HCT116 (cell line): ENCODE data around the gene GNG7. TPM values are rescaled to one million over a fixed set of nuclear protein-coding genes. Genes with fewer than 3 reads are reported as not detected.
A peak's percentile ranks its signal among the peaks of the same experiment; 100 is the strongest.
"Not testable (repeated sequence)": the region's sequence is repeated elsewhere in the genome, so short reads cannot be mapped to it uniquely, and the experiment has no call there.

Experiments
- ATAC-seq: fragments of 200-7000 bp; cut with Tn5 transposase; 2 replicates; pipeline ENCODE4 v1.9.1; 2020; ENCODE audit warnings: mild to moderate bottlenecking, moderate library complexity
- BruUV-seq: library from RNA; stranded (reverse); fragments of 400-500 nt; replicated peaks from 2 replicates; lab custom pipeline; 2021; lab: Mats Ljungman, UMichigan
- CTCF ChIA-PET: fragments of 300-600 bp; sonication (Branson Sonifier 250); formaldehyde crosslinking; loops from one replicate; lab custom pipeline; 2021; ENCODE audit warnings: antibody characterized with exemption; lab: Charles Lee
- POLR2A ChIA-PET: fragments of 300-600, 350-600 bp; sonication (Branson Sonifier 250); formaldehyde crosslinking; loops from one replicate; lab custom pipeline; 2021; ENCODE audit warnings: antibody characterized with exemption; lab: Charles Lee
- RAD21 ChIA-PET, 2 experiments: fragments of 300-600 bp; sonication (Branson Sonifier 250); formaldehyde crosslinking; loops; one replicate each; lab custom pipeline; 2023; ENCODE audit warnings: low total read pairs in 2 of 2; ENCODE audit not compliant: uncharacterized antibody in 2 of 2, unreplicated experiment in 2 of 2, low non-redundant PET in 1 of 2; lab: Charles Lee
- DNase-seq: peaks from one replicate; pipeline ENCODE4 v3.0.0-alpha.2; 2010; ENCODE audit warnings: low read depth, low spot score
- H2AFZ ChIP-seq: fragments of 200-600 bp; shearing (Covaris generic), sonication (generic); 2 replicates; pipeline ENCODE4 v1.6.1; 2017; ENCODE audit warnings: low read depth, mixed run types, mixed read lengths, antibody characterized with exemption, low read length; ENCODE audit not compliant: poor library complexity, severe bottlenecking
- H3K27ac ChIP-seq: 2 replicates; pipeline ENCODE4 v1.5.1; 2012; ENCODE audit warnings: low read depth, low read length
- H3K27me3 ChIP-seq: fragments of 200-600 bp; sonication (generic); 2 replicates; pipeline ENCODE4 v1.6.1; 2016; ENCODE audit warnings: mixed run types, low read length, mixed read lengths; ENCODE audit not compliant: insufficient read depth
- H3K36me3 ChIP-seq, 2 experiments: fragments of 200-500 bp in 1 of 2; fragments of 200-600 bp in 1 of 2; sonication (Bioruptor generic) in 1 of 2; sonication (generic) in 1 of 2; 2 replicates each; pipeline versions ENCODE4 v1.5.1 to v1.6.1; 2014 to 2016; ENCODE audit warnings: low read length in 2 of 2, inconsistent platforms in 1 of 2, mixed read lengths in 1 of 2, mixed run types in 1 of 2; ENCODE audit not compliant: insufficient read depth in 2 of 2, control insufficient read depth in 1 of 2
- H3K4me1 ChIP-seq, 2 experiments: fragments of 200-600 bp in 1 of 2; sonication (generic) in 1 of 2; 2 replicates each; pipeline versions ENCODE4 v1.5.1 to v1.6.1; 2012 to 2017; ENCODE audit warnings: low read length in 2 of 2, inconsistent platforms in 1 of 2, mild to moderate bottlenecking in 1 of 2, mixed read lengths in 1 of 2, mixed run types in 1 of 2, moderate library complexity in 1 of 2; ENCODE audit not compliant: insufficient read depth in 2 of 2, control insufficient read depth in 1 of 2
- H3K4me2 ChIP-seq: fragments of 200-600 bp; sonication (generic); 2 replicates; pipeline ENCODE4 v1.6.1; 2017; ENCODE audit warnings: mixed run types, low read length, mixed read lengths
- H3K4me3 ChIP-seq, 2 experiments: fragments of 200-600 bp in 1 of 2; sonication (generic) in 1 of 2; replicated peaks in 1 of 2; 2 replicates each; pipeline ENCODE4 v1.5.1; 2011 to 2016; ENCODE audit warnings: low read length in 2 of 2, control low read depth in 1 of 2, low read depth in 1 of 2, mild to moderate bottlenecking in 1 of 2, mixed read lengths in 1 of 2, mixed run types in 1 of 2
- H3K79me2 ChIP-seq: fragments of 200-600 bp; sonication (generic); 2 replicates; pipeline ENCODE4 v1.6.1; 2017; ENCODE audit warnings: mild to moderate bottlenecking, mixed run types, low read length, moderate library complexity, mixed read lengths; ENCODE audit not compliant: insufficient read depth
- H3K9ac ChIP-seq: fragments of 200-600 bp; sonication (generic); 2 replicates; pipeline ENCODE4 v1.6.1; 2016; ENCODE audit warnings: low read length, mixed read lengths
- H3K9me2 ChIP-seq: fragments of 200-600 bp; sonication (generic), shearing (Covaris generic); 2 replicates; pipeline ENCODE4 v1.6.1; 2017; ENCODE audit warnings: mixed run types, mild to moderate bottlenecking, moderate library complexity; ENCODE audit not compliant: insufficient read depth
- H3K9me3 ChIP-seq, 2 experiments: fragments of 200-500 bp in 1 of 2; fragments of 200-600 bp in 1 of 2; sonication (Bioruptor generic) in 1 of 2; sonication (generic) in 1 of 2; 2 replicates each; pipeline ENCODE4 v1.6.1; 2014 to 2017; ENCODE audit warnings: low read length in 2 of 2, mixed read lengths in 2 of 2, inconsistent platforms in 1 of 2, low read depth in 1 of 2, mild to moderate bottlenecking in 1 of 2, mixed run types in 1 of 2, moderate library complexity in 1 of 2; ENCODE audit not compliant: control insufficient read depth in 1 of 2, insufficient read depth in 1 of 2
- H4K20me1 ChIP-seq: fragments of 200-600 bp; sonication (generic), shearing (Covaris generic); 2 replicates; pipeline ENCODE4 v1.6.1; 2017; ENCODE audit warnings: mixed run types, mild to moderate bottlenecking, moderate library complexity; ENCODE audit not compliant: insufficient read depth
- ATF3 ChIP-seq: IDR thresholded peaks from 2 replicates; pipeline ENCODE4 v1.6.1; 2012
- CEBPB ChIP-seq: IDR thresholded peaks from 2 replicates; pipeline ENCODE4 v1.6.1; 2012; ENCODE audit warnings: low read depth
- FOSL1 ChIP-seq: IDR thresholded peaks from 2 replicates; pipeline ENCODE4 v1.6.1; 2012; ENCODE audit warnings: low read depth
- JUND ChIP-seq: IDR thresholded peaks from 2 replicates; pipeline ENCODE4 v1.6.1; 2012
- POLR2A ChIP-seq: IDR thresholded peaks from 2 replicates; pipeline ENCODE4 v1.7.0; 2011; ENCODE audit warnings: borderline replicate concordance; ENCODE audit not compliant: insufficient read depth, insufficient read length; ENCODE audit errors: extremely low read depth
- RAD21 ChIP-seq: IDR thresholded peaks from 2 replicates; pipeline ENCODE4 v1.6.1; 2012; ENCODE audit warnings: low read depth, mild to moderate bottlenecking
- intact Hi-C: fragments of 100-400 bp; cut with micrococcal nuclease; formaldehyde crosslinking; loops from 2 replicates; pipeline ENCODE4 v1.10.0; 2022
- total RNA-seq: library from RNA; stranded (reverse); gene quantifications from one replicate; pipeline ENCODE4 v1.2.1, GENCODE V29; 2021; ENCODE audit not compliant: unreplicated experiment

GNG7 gene
- total RNA-seq, 1 experiment from 2014 or later = 11.3 TPM

DNA sequence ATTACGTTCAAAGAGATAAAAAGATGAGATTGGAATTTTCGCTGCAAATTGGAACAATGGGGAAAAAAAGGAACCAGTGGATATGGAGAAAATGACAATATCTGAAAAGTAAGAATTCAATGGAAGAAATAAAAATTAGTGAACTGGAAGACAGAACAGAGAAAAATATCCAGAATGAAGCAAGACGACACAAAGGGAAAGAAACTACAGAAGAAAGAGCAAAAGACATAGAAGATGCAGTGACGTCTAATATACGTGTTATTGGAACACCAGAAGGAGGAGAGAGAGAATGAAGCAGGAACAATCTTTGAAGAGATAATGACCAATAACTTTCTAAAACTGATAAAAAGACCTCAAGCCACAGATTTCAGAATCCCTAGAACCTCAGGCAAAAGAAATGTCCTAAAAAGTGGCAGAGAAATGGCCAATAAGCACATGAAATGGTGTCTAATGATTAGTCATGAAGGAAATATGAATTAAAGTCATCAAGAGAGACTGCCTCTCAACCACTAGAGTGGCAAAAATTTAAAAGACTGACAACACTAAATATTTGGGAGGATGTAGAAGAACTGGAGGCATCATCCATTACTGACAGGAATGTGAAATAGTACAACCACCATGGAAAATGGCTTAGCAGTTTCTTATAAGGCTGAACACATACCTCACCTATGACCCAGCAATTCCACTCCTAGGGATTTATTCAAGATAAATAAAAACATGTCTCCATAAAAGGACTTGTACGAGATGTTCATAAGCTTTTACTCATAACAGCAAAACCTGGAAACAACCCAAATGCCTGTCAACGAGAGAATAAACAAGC lies 170.0 kb downstream of the GNG7 start:
- H3K27ac ChIP-seq = peak overlapping the region; percentile 41; the same call in 1 of the 2 replicates
- BruUV-seq = no TSS peak
- no peaks in the 10 kb centered on the region for H3K79me2 ChIP-seq
- H3K9me2 ChIP-seq = no peaks in the 10 kb centered on the region
- peak; percentile 41; the same call in 1 of the 2 replicates for TF ChIP-seq JUND
- TF ChIP-seq CEBPB = peak; percentile 19; the same call in 1 of the 2 replicates
- TF ChIP-seq POLR2A = no peak
- TF ChIP-seq FOSL1 = peak; percentile 64
- no peak for TF ChIP-seq RAD21
- no peak for TF ChIP-seq ATF3
- ATAC-seq = no peak
- H3K36me3 ChIP-seq = no peaks in the 10 kb centered on the region
- no peaks in the 10 kb centered on the region for H3K27me3 ChIP-seq
- no peaks in the 10 kb centered on the region for H3K9me3 ChIP-seq
- ChIA-PET CTCF (no interaction called here), POLR2A (interaction anchor here (0.5 to 6.9 kb wide), 5 partner anchors 9 to 56 kb away, joined by 3 to 73 read pairs (median 5); partner anchors contain the start of gene GADD45B), RAD21 (interaction anchor here in 1 of 2 experiments (0.6 kb wide), 1 partner anchor 122 kb away, joined by 8 read pairs; no protein-coding TSS in a partner anchor)
- peak overlapping the region; percentile 22 for H3K9ac ChIP-seq
- peak overlapping the region in 1 of 2 experiments; percentile 3; a peak in 1 of 4 replicates for H3K4me3 ChIP-seq
- H3K4me2 ChIP-seq = peak overlapping the region; percentile 60
- no peaks in the 10 kb centered on the region for H4K20me1 ChIP-seq
- H3K4me1 ChIP-seq = peaks cover 60 to 89% of the 10 kb centered on the region in 2 experiments
- peak overlapping the region; percentile 38 for H2AFZ ChIP-seq
- DNase-seq = peak; percentile 60
- intact Hi-C loops = no loop called here

DNA sequence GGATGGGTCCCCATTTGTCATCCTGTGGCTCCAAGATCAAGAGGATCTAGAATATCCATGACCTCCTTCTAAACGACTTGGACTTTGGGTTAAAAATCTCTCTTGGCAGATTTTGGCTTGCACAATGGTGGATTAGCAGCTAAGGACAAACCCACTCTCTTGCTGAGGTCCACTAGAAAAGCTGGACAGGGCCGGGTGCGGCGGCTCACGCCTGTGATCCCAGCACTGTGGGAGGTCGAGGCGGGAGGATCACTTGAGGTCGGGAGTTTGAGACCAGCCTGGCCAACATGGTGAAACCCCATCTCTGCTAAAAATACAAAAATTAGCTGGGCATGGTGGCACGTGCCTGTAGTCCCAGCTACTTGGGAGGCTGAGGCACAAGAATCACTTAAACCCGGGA lies 172.6 kb downstream of the GNG7 start:
- H3K27me3 ChIP-seq, DNase-seq, H3K36me3 ChIP-seq, H3K79me2 ChIP-seq, ATAC-seq, H3K9me2 ChIP-seq, RAD21 ChIA-PET, H4K20me1 ChIP-seq, H2AFZ ChIP-seq, H3K9me3 ChIP-seq, intact Hi-C loops: not testable (repeated sequence)
- BruUV-seq = TSS peak; percentile 89
- H3K9ac ChIP-seq = peak overlapping the region; percentile 41
- peak overlapping the region; percentile 7 for H3K27ac ChIP-seq
- ChIA-PET CTCF (interaction anchor here (1.0 kb wide), 1 partner anchor 81 kb away, joined by 6 read pairs; no protein-coding TSS in a partner anchor), POLR2A (interaction anchor here (1.0 to 6.9 kb wide), 5 partner anchors 11 to 53 kb away, joined by 3 to 73 read pairs (median 22); partner anchors contain the start of gene GADD45B)
- peaks cover 60 to 88% of the 10 kb centered on the region in 2 experiments for H3K4me1 ChIP-seq
- H3K4me3 ChIP-seq = peak overlapping the region in 1 of 2 experiments; percentile 3; a peak in 1 of 4 replicates
- H3K4me2 ChIP-seq = peak overlapping the region; percentile 69
